Measurements from ENCODE around the gene CDH13.

DNA sequence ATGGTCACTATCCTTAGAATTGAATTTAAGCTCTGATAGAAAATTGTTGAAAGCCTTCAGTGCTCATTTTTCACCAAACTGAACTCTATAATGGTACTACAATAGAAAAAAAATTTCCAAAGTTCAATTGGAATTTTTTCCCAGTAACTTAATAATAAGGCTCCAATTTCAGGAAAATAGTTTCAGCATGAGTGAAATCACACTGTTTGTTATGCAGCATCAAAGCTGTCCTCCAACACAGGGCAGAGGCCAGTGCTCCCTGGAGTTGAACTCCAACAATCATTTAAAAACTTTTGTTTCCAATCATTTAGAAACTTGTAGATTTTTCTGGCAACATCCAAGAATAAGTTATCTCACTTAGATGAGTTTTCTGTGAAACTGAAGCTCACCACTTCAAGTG lies 1077.9 kb downstream of the CDH13 start:
- TF ChIP-seq CTCF (conservative IDR thresholded peaks at IDR 0.05 in 1 of 2, IDR thresholded peaks at IDR 0.05 in 1 of 2; ENCODE audit: low read depth in 1 of 2, low read length in 2 of 2) = no peak
- no peak for TF ChIP-seq EZH2 (IDR thresholded peaks at IDR 0.05; ENCODE audit: low read length, missing control alignments)

Data from fibroblast of lung (primary cell).